Measurements from ENCODE around the gene CYTH2.

Gene CYTH2

DNA sequence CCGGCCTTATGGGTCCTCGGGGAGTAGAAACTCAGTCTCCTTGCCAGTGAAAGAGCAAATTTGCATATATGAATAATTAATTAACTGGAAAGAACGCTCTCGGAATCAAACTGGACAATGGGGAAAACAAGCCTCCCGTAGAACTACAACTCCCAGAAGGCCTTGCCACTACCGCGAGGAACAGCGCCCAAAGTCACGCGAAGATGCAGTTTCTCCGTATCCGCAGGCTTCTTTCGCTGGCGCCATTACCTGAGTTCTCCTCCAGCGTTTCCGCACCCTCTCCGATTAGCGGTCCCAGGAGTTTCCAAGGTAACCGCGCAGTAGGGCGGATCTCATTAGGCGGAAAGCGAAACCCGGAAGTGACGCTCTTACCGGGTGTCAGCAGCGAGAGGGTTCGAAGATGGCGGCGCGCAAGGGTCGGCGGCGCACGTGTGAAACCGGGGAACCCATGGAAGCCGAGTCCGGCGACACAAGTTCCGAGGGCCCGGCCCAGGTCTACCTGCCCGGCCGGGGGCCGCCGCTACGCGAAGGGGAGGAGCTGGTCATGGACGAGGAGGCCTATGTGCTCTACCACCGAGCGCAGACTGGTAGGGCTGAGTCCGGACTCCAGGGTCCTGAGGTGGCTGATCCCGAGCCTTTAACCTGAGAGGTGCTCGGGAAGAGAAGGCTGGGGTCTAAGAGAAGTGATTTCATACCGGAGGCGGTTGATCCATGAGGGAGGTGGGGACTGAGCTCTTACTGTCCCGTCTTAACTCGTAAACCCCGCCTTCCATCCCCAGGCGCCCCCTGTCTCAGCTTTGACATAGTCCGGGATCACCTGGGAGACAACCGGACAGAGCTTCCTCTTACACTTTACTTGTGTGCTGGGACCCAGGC lies 23.3 kb upstream of the CYTH2 start, which contains the start of gene GRWD1:
Gene GRWD1 (plus strand): TSS at position 378 of the 876 bp plus-strand sequence. CDS start 23 bp downstream, at position 401.
- TF ChIP-seq ZFX (IDR thresholded peaks at IDR 0.05; ENCODE audit: borderline replicate concordance), result no peak
- TF ChIP-seq CTCF (IDR thresholded peaks at IDR 0.05), result peak; percentile 35; the same call in 1 of the 2 replicates
- H3K27ac ChIP-seq, result peak within 1 kb of the TSS; percentile 91

GRCh38 chr19:48446579-48446978 lies 22.6 kb upstream of the CYTH2 start:
- no peak for TF ChIP-seq ZFX (IDR thresholded peaks at IDR 0.05; ENCODE audit: borderline replicate concordance)
- TF ChIP-seq CTCF (IDR thresholded peaks at IDR 0.05), result no peak
- peak overlapping the region; percentile 91 for H3K27ac ChIP-seq

GRCh38 chr19:48448563-48448962 lies 20.6 kb upstream of the CYTH2 start:
- no peak overlapping the region for H3K27ac ChIP-seq
- TF ChIP-seq ZFX (IDR thresholded peaks at IDR 0.05; ENCODE audit: borderline replicate concordance) (no peak), CTCF (IDR thresholded peaks at IDR 0.05) (no peak)

GRCh38 chr19:48450441-48450840 lies 18.7 kb upstream of the CYTH2 start:
- no peak for TF ChIP-seq ZFX (IDR thresholded peaks at IDR 0.05; ENCODE audit: borderline replicate concordance)
- TF ChIP-seq CTCF (IDR thresholded peaks at IDR 0.05), result no peak
- H3K27ac ChIP-seq, result no peak overlapping the region

DNA sequence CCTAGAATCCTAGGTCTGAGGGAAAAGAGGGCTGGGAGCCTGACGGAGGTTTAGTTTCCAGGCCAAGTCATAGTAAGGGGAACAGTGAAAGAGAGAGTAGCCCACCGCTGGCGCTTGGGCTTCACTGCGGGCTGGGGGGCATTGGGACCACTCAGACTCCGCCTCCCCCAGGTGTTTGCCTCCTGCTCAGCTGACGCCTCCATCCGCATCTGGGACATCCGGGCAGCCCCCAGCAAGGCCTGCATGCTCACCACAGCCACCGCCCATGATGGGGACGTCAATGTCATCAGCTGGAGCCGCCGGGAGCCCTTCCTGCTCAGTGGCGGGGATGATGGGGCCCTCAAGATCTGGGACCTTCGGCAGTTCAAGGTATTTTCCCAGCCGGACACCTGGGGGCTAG lies 18.3 kb upstream of the CYTH2 start:
- TF ChIP-seq CTCF (IDR thresholded peaks at IDR 0.05) (no peak), ZFX (IDR thresholded peaks at IDR 0.05; ENCODE audit: borderline replicate concordance) (no peak)
- H3K27ac ChIP-seq, result no peak overlapping the region

GRCh38 chr19:48451624-48452023 lies 17.5 kb upstream of the CYTH2 start:
- H3K27ac ChIP-seq, result no peak overlapping the region
- no peak for TF ChIP-seq ZFX (IDR thresholded peaks at IDR 0.05; ENCODE audit: borderline replicate concordance)

GRCh38 chr19:48452289-48453190 lies 16.6 kb upstream of the CYTH2 start:
- TF ChIP-seq CTCF (IDR thresholded peaks at IDR 0.05), result no peak
- TF ChIP-seq ZFX (IDR thresholded peaks at IDR 0.05; ENCODE audit: borderline replicate concordance), result no peak
- H3K27ac ChIP-seq, result no peak overlapping the region
